GM12878 (cell line): ENCODE measurements around the gene CDC5L. TPM values are rescaled to one million over a fixed set of nuclear protein-coding genes. Genes with fewer than 3 reads are reported as not detected.

Experiments
- BRCA1 ChIP-seq: IDR thresholded peaks from 2 replicates; pipeline ENCODE4 v1.6.1; 2011; ENCODE audit warnings: low read depth, low read length, improper control_type of control experiment
- EP300 ChIP-seq, 2 experiments: fragments of 150-350 bp in 1 of 2; IDR thresholded peaks; 2 replicates each; pipeline ENCODE4 v1.6.1; 2011 to 2012; ENCODE audit warnings: low read depth in 2 of 2, low read length in 2 of 2, borderline replicate concordance in 1 of 2, improper control_type of control experiment in 1 of 2, inconsistent platforms in 1 of 2; ENCODE audit not compliant: control insufficient read depth in 1 of 2
- ETV6 ChIP-seq, 2 experiments: fragments of 450-650 bp in 1 of 2; IDR thresholded peaks in 1 of 2; conservative IDR thresholded peaks in 1 of 2; 2 replicates each; pipeline ENCODE4 v1.6.1; 2014; ENCODE audit warnings: antibody characterized with exemption in 1 of 2, borderline replicate concordance in 1 of 2, low read depth in 1 of 2, mild to moderate bottlenecking in 1 of 2, moderate library complexity in 1 of 2
- LARP7 ChIP-seq: fragments of 450-650 bp; IDR thresholded peaks from 2 replicates; pipeline ENCODE4 v1.6.1; 2017; ENCODE audit warnings: mild to moderate bottlenecking
- POLR2A ChIP-seq: IDR thresholded peaks from 2 replicates; pipeline ENCODE4 v1.6.1; 2011; ENCODE audit warnings: low read depth, mild to moderate bottlenecking, low read length
- STAT1 ChIP-seq: fragments of 450-650 bp; conservative IDR thresholded peaks from 2 replicates; pipeline ENCODE4 v1.6.1; 2014; ENCODE audit warnings: antibody characterized with exemption, mild to moderate bottlenecking
- STAT3 ChIP-seq: IDR thresholded peaks from 2 replicates; pipeline ENCODE4 v1.6.1; 2011; ENCODE audit warnings: low read depth, low read length, improper control_type of control experiment
- ZBED1 ChIP-seq: IDR thresholded peaks from 2 replicates; pipeline ENCODE4 v1.6.1; 2016; ENCODE audit warnings: borderline replicate concordance
- ZBTB33 ChIP-seq: fragments of 450-650 bp; IDR thresholded peaks from 2 replicates; pipeline ENCODE4 v1.6.1; 2017; ENCODE audit warnings: mild to moderate bottlenecking
- ZNF274 ChIP-seq: IDR thresholded peaks from one replicate; pipeline ENCODE4 v1.8.0; 2011; ENCODE audit not compliant: insufficient read length, insufficient read depth
- ZZZ3 ChIP-seq: IDR thresholded peaks from 2 replicates; pipeline ENCODE4 v1.6.1; 2011; ENCODE audit warnings: low read depth; ENCODE audit not compliant: control insufficient read depth, insufficient read length
- polyA plus RNA-seq, 11 experiments: library from polyadenylated mRNA; depleted of rRNA in 4 of 11; unstranded in 6 of 11; stranded (reverse) in 5 of 11; fragments of >200 nt; fragmentation: Nextera tagmentation in 4 of 11; fragmentation: Illumina TruSeq in 1 of 11; extraction: Ambion mirVana in 4 of 11; extraction: Trizol in 1 of 11; gene quantifications; 1 replicate in 1 of 11; 2 replicates in 10 of 11; pipeline versions ENCODE4 v1.2.1 to v1.2.3, GENCODE V29; 2011 to 2016; ENCODE audit warnings: inconsistent platforms in 2 of 11, missing spikeins in 2 of 11, low read depth in 1 of 11
- total RNA-seq, 4 experiments: library from RNA; depleted of rRNA in 3 of 4; stranded (reverse); fragments of >200 nt in 3 of 4; fragmentation: Illumina TruSeq in 1 of 4; extraction: Trizol in 1 of 4; gene quantifications; 2 replicates each; pipeline versions ENCODE4 v1.2.1 to v1.2.3, GENCODE V29; 2013 to 2021

The CDC5L gene
- total and polyA plus RNA-seq, 10 of the 15 experiments (the other 5 are each of a cell fraction or from before 2014, with no cell fraction given): 13.2 to 29.4 (median 18.8) TPM

GRCh38 chr6:44387346-44388134, at the start of gene CDC5L (continued):
- no peak for TF ChIP-seq EP300 (IDR thresholded peaks at IDR 0.05; ENCODE audit: borderline replicate concordance in 1 of 2, control insufficient read depth in 1 of 2, low read depth in 2 of 2, low read length in 2 of 2)
- TF ChIP-seq ZBED1: peak; percentile 18; the same call in 1 of the 2 replicates
- peak; percentile 96 for TF ChIP-seq POLR2A
- TF ChIP-seq BRCA1: peak; percentile 98
- no peak for TF ChIP-seq ZZZ3
- TF ChIP-seq STAT1: no peak; the same call in 1 of the 2 replicates
- 0 out of 2 replicates have a peak, but pooled peaks have one; percentile 9 for TF ChIP-seq ZBTB33
- TF ChIP-seq LARP7: peak; percentile 17; the same call in 1 of the 2 replicates
- TF ChIP-seq STAT3: no peak
- no peak for TF ChIP-seq ZNF274
- no peak for TF ChIP-seq ETV6 (conservative IDR thresholded peaks at IDR 0.05 in 1 of 2, IDR thresholded peaks at IDR 0.05 in 1 of 2; ENCODE audit: borderline replicate concordance in 1 of 2, low read depth in 1 of 2)
